Measurements from ENCODE around the gene SNCA.

SNCA gene

DNA sequence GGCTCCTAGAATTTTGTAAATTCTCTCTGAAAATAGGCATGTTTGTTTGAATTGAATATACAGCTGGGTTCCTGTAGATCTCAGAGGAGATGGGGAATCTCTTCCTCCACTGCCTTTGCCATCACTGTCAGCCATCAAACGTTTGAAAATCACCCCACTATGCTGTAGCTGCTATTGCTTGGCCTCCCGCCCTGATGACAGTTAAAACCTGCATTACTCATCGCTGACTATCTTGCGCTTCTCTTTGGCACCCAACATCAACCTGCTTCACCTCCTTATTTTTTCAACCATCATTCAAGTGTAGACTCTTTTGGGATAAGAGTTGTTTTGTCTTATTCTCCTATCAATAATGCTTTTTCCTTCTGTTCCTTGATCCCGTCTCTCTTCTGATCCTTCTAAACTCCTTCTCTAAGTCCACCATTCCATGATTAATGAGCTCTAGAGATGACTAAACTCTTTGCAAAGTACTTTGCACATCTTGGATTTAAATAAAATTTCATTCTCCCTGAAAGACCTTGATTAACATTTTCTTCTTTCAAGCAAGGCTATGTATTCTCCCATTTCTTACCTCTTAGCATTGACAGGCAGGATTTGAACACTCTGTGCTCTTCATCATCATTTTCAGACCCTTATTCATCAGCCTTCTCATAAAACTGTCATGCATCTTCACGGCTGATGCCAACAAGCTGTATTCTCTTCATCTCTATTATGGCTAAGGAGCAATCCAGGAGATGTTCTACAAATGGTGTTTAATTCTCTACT is 133.0 kb downstream of the SNCA start:
- DNase-seq = no peak

DNA sequence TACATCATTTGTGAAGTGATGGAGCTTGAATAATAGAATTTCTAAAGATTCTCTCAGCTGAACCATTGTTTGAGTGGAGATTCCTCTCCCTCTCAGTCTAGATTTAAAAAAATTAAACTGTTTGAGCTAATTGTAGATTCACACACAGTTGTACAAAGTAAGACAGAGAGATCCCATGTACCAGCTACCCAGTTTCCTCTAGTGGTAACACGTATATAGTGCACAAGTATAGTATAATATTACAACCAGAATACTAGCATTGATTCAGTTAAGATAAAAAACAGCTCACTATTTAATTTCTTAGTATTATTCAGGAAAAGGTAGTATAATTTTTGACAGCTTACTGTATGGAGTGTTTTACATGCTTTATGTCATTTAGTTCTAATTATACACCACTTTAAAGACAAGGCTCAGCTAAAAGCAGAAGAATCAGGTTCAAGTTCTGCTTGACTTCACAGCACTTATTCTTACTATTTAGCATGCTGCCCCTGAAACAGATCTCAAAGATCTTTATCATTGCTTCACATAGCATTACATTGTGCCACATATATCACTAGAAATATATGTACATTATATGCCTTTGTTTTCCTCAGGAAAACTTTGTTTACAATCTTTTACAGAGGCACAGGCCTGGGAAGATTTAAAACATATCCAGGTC is 136.1 kb downstream of the SNCA start:
- DNase-seq = no peak

DNA sequence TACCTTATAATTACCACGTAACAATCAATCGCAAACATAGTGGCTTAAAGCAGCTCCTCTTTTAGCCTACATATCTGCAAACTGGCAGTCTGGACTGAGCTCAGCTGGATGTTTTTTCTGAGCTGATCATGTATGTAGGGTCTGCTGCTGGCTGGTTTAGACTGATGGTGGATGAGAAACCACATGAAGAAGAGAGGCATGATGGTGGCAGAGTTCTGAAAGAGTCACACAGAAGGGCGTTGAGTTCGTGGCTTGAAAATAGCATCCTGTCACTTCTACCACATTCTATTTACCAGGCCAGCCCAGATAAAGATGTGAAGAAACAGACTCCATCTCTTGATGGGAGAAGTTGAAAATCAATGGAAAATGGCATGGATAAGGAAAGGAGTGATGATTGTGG is 151.3 kb downstream of the SNCA start:
- DNase-seq = no peak

DNA sequence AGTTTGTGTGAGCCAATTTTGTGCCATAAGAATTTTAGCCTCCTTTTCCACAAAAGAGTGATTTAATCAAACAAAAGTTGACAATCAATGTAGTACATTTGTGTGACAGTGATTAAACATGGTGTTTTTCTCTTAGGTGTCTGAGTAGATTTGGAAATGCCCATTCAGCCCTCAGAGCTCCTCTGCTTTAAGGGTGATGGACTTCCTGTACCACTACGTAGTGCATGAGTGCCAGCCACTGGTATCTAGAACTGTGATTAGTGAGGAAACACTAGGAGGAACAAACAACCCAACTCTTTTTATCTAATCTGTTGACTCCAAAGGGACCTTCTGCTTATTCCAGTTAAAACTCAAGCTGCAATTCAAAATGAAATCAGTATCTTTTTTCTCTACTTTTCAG is 151.7 kb downstream of the SNCA start:
- no peak for DNase-seq

DNA sequence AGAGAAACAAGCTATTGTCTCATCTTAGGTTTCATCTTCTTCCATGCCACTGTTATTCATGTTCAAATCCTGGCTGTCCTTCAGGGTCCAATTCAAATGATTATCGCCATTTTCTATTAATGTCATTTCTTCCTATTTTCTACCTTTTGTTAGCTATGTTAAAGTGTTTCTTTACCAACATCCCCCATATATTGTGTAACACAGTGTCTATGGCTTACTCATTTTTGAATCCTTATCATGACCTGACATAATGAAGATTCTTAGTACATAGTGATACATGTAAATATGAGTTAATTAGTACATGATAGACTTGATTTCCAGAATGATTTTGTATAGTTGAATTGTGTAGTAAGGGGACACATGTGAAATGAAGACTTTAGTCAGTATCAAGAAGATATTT is 152.4 kb downstream of the SNCA start:
- DNase-seq = no peak

DNA sequence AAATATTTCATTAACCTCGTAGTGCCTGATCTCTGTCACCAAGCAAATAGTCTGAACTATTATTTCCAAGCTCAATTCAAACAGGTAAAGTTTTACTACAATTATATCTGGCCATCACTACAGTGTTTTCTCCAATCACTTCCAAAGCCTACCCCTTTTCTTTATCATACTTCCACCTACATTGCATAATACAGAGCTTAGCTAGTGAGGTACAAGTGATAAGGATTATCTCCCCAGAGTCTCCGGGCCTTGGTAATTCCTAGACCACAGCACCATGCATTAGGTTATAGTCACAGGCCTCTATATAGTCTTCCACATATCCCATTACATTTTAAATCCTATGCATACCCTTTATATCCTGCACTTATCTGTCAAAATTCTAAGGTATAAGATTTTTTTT is 154.2 kb downstream of the SNCA start:
- DNase-seq = no peak

DNA sequence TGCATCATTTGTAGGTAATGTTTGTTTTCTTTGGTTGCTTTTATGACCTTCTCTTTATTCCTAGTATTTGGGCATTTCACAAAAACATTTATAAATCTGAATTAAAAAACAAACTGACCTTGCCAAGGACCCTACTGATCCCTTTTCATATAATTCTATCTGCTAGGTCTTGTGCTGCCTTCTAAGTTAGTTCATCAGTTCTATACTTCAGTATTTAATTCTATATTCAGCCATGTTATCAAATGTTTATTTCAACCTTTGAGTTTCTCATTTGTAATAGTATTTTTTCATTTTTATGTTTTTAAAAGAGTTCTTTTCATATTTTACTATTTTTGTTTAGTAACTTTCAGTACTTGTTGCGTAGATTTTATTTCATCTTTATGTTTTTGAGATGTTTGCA is 155.3 kb downstream of the SNCA start:
- no peak for DNase-seq

DNA sequence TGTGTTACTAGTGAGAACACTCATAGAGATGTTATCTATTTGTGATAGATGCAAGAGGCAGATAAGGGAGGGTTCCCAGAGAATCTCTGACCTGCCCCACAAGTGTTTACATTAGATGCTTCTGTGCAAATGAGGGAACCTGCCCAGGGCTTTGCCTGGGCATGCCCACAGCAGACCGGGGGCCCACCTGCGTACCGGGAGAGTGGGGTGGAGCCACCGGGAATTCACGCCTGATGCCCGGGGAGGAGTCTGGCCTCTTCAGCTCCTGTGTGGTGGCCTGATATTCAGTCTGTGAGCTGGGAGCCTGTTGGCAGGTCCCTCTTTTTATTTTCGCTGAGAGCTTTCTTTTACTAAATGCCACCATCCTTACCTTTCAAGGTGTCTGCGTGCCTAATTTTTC is 155.7 kb downstream of the SNCA start:
- DNase-seq = no peak

DNA sequence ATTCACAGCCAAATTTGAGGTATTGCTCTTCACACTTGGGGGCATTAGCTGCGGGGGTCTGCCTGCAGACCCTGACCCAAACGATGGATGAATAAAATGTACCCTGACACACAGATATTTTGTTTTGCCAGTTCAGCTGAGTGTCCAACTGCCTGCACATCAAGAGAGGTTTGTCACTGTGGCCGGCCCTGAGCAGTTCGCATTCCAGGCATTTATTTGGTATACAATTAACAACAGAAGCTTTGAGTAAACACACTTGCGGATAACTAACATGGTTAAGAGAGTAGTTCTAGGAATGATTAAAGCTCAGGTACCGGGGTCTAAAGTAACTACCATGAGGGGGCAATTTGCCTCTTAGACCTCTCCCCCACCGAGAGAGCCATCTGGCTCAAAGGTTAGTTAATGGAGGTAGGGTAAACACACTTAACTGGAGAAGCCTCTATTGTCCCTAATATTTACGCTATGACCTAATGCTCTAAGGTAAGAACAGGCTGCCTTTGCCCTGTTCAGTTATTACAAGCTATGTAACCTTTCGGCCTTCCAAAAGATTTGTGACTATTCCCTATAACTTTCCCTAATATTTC is 162.0 kb downstream of the SNCA start:
- DNase-seq = no peak

Data from CD4-positive, alpha-beta T cell treated with Interleukin-21 for 1 hour (primary cell).